Keratinocyte (primary cell): ENCODE measurements around the gene CPED1.
"Not testable (repeated sequence)": the region's sequence is repeated elsewhere in the genome, so short reads cannot be mapped to it uniquely, and the experiment has no call there.

Experiments used
- CTCF ChIP-seq, 3 experiments: IDR thresholded peaks in 1 of 3; conservative IDR thresholded peaks in 1 of 3; optimal IDR thresholded peaks in 1 of 3; 2 replicates in 2 of 3; 3 replicates in 1 of 3; pipeline versions ENCODE3 to v1.5.1; 2011; ENCODE audit warnings: low read length in 3 of 3, mild to moderate bottlenecking in 3 of 3, moderate library complexity in 2 of 3, control low read depth in 1 of 3, inconsistent platforms in 1 of 3; ENCODE audit not compliant: insufficient read depth in 2 of 3; ENCODE audit errors: extremely low read depth in 1 of 3
- EZH2 ChIP-seq: IDR thresholded peaks from one replicate; pipeline ENCODE4 v1.6.1; 2012; ENCODE audit warnings: inconsistent platforms, mild to moderate bottlenecking, low read length, moderate library complexity

- TF ChIP-seq CTCF (optimal IDR thresholded peaks at IDR 0.05 in 1 of 3, IDR thresholded peaks at IDR 0.05 in 1 of 3, conservative IDR thresholded peaks at IDR 0.05 in 1 of 3; ENCODE audit: extremely low read depth in 1 of 3, insufficient read depth in 2 of 3, low read length in 3 of 3); EZH2: not testable (repeated sequence)
Measured at GRCh38 chr7:121005058-121005457, 16.5 kb downstream of the CPED1 start.
